Epithelial cell of esophagus (primary cell): ENCODE data around the gene MLLT10.
"Not testable (repeated sequence)": the region's sequence is repeated elsewhere in the genome, so short reads cannot be mapped to it uniquely, and the experiment has no call there.

ENCODE experiments used
- DNase-seq: peaks from one replicate; pipeline ENCODE4 v3.0.0; 2010; ENCODE audit warnings: low read depth
- H3K4me3 ChIP-seq: 2 replicates; pipeline ENCODE4 v1.5.1; 2011; ENCODE audit warnings: mild to moderate bottlenecking, low read length, control low read depth
- CTCF ChIP-seq: IDR thresholded peaks from 2 replicates; pipeline ENCODE4 v1.5.1; 2011; ENCODE audit warnings: low read depth, mild to moderate bottlenecking, low read length, control low read depth, inconsistent platforms; ENCODE audit not compliant: insufficient read depth; ENCODE audit errors: missing control alignments

MLLT10 gene

GRCh38 chr10:21570761-21571521 lies 36.9 kb downstream of the MLLT10 start:
- no peak for TF ChIP-seq CTCF
- no peak for DNase-seq
- no peak overlapping the region for H3K4me3 ChIP-seq

DNA sequence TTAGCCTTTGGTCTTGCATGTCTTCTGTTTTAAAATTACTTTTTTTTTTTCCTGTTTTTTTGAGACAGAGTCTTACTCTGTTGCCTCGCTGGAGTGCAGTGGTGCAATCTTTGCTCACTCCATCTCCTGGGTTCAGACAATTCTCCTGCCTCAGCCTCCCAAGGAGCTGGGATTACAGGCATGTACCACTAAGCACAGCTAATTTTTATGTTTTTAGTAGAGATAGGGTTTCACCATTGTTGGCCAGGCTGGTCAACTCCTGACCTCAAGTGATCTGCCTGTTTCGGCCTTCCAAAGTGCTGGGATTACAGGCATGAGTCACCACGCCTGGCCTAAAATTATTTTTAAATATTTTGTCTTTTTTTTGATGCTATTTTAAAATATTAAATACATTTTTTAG lies 38.5 kb downstream of the MLLT10 start:
- no peak overlapping the region for H3K4me3 ChIP-seq
- no peak for DNase-seq
- TF ChIP-seq CTCF, result no peak

DNA sequence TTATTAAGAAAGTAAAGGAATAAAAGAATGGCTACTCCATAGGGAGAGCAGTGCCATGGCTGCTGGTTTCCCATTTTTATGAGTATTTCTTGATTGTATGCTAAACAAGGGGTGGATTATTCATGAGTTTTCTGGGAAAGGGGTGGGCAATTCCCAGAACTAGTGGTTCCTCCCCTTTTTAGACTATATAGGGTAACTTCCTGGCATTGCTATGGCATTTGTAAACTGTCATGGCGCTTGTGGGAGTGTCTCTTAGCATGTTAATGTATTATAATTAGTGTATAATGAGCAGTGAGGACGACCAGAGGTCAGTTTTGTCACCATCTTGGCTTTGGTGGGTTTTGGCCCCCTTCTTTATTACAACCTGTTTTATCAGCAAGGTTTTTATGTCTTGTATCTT lies 40.5 kb downstream of the MLLT10 start:
- not testable (repeated sequence) for H3K4me3 ChIP-seq, DNase-seq

DNA sequence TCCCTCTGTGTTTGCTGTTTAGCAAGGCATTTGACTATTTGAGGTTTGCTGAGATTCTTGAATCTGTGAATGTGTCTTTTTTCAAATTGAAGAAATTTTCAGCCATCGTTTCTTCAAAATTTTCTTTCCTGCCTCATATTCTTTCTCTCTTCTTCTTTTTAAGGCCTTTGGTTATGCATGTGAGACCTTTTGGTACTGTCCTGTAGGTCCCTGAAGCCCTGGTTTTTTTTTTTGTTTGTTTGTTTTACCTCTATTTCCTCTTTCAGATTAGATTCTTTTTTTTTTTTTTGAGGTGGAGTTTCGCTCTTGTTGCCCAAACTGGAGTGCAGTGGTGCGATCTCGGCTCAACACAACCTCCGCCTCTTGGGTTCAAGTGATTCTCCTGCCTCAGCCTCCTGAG lies 45.3 kb downstream of the MLLT10 start:
- TF ChIP-seq CTCF, result no peak
- H3K4me3 ChIP-seq, result no peak overlapping the region
- no peak for DNase-seq

DNA sequence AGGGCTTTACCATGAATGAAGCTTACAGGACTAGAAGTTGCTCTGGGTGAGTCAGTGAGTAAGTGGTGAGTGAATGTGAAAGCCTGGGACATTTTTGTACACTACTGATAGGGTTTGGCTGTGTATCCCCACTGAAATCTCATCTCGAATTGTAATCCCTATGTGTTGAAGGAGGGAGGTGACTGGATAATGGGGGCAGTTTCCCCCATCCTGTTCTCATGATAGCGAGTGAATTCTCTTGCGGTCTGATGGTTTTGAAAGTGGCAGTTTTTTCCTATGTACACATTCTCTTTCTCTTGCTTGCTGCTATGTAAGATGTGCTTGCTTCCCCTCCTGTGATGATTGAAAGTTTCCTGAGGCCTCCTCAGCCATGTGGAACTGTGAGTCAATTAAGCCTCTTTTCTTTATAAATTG lies 47.4 kb downstream of the MLLT10 start:
- H3K4me3 ChIP-seq, DNase-seq: not testable (repeated sequence)

DNA sequence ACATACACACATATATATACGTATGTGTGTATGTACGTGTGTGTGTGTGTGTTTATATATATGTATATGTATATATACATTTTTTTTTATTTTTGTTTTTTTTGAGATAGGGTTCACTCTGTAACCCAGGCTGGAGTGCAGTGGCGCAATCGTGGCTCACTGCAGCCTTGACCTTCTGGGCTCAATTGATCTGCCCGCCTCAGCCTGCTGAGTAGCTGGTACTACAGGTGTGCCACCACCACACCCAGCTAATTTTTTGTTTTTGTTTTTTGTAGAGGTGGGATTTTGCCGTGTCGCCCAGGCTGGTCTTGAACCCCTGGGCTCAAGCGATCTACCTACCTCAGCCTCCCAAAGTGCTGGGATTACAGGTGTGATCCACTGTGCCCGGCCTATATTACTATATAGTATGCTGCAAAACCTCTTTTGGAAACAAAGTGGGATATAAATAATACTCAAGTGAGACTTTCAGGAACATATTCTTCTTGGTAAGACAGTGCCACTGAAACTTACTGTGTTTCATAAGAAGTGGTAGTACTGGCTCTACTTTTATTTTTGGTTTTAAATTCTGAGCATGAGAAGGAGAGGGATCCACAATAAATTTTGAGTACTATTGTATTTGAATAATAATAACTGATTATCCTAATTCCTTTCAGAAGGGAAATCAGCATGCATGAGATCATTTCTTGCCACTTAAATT lies 51.0 kb downstream of the MLLT10 start:
- no peak overlapping the region for H3K4me3 ChIP-seq
- DNase-seq, result no peak
- TF ChIP-seq CTCF, result no peak

DNA sequence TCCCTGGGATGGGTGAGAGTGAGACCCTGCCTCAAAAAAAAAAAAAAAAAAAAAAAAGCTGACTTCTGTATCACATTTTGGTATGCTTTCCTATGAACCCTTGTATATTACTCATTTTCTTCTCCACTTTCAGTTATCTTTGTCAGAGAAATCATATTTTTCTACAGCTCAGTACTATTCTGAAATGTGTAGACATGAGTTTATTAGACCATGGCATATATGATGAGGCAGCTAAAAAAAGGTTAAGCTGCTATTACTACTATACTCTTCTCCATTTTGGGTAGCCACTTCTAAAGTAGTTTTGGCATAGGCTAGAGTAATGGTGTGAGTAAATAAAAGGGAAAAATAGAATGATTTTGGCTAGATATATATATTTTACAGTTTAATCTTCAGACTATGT lies 53.4 kb downstream of the MLLT10 start:
- DNase-seq, result no peak
- TF ChIP-seq CTCF, result no peak
- H3K4me3 ChIP-seq, result no peak overlapping the region

- H3K4me3 ChIP-seq, DNase-seq: not testable (repeated sequence)
Observed at GRCh38 chr10:21588159-21588558, 54.1 kb downstream of the MLLT10 start.

- no peak overlapping the region for H3K4me3 ChIP-seq
- TF ChIP-seq CTCF, result no peak
- no peak for DNase-seq
Observed at GRCh38 chr10:21593986-21594385, 60.0 kb downstream of the MLLT10 start.
